BE2C (cell line): Measurements from ENCODE around the gene CYTH4.

Source experiments
- DNase-seq: peaks from one replicate; pipeline ENCODE4 v3.0.0-alpha.2; 2020
- H3K27me3 ChIP-seq: fragments of 250-450 bp; sonication (Bioruptor Pico); 2 replicates; pipeline ENCODE4 v1.5.1; 2020; ENCODE audit warnings: mild to moderate bottlenecking
- H3K36me3 ChIP-seq: fragments of 250-450 bp; sonication (Bioruptor Pico); 2 replicates; pipeline ENCODE4 v1.5.1; 2020; ENCODE audit warnings: mild to moderate bottlenecking
- H3K4me1 ChIP-seq: fragments of 250-450 bp; sonication (Bioruptor Pico); 2 replicates; pipeline ENCODE4 v1.5.1; 2020
- H3K4me3 ChIP-seq: 2 replicates; pipeline ENCODE4 v1.5.1; 2011; ENCODE audit warnings: low read depth, low read length
- H3K9me3 ChIP-seq: fragments of 250-450 bp; sonication (Bioruptor Pico); 2 replicates; pipeline ENCODE4 v1.5.1; 2020
- CTCF ChIP-seq: IDR thresholded peaks from 2 replicates; pipeline ENCODE4 v1.5.1; 2012; ENCODE audit warnings: mild to moderate bottlenecking, low read depth, low read length

CYTH4 gene

GRCh38 chr22:37306494-37306829, 24.2 kb downstream of the CYTH4 start:
- H3K4me1 ChIP-seq, result peaks cover 12% of the 10 kb centered on the region
- no peaks in the 10 kb centered on the region for H3K9me3 ChIP-seq
- TF ChIP-seq CTCF, result no peak
- no peak for DNase-seq
- H3K36me3 ChIP-seq, result no peaks in the 10 kb centered on the region
- no peak overlapping the region for H3K4me3 ChIP-seq
- no peaks in the 10 kb centered on the region for H3K27me3 ChIP-seq

GRCh38 chr22:37308385-37309200, 26.3 kb downstream of the CYTH4 start:
- H3K4me3 ChIP-seq, result no peak overlapping the region
- H3K27me3 ChIP-seq, result no peaks in the 10 kb centered on the region
- DNase-seq, result no peak
- H3K9me3 ChIP-seq, result no peaks in the 10 kb centered on the region
- H3K4me1 ChIP-seq, result peaks cover 12% of the 10 kb centered on the region
- no peak for TF ChIP-seq CTCF
- H3K36me3 ChIP-seq, result no peaks in the 10 kb centered on the region

GRCh38 chr22:37309211-37310074, 27.1 kb downstream of the CYTH4 start:
- H3K36me3 ChIP-seq, result no peaks in the 10 kb centered on the region
- no peak overlapping the region for H3K4me3 ChIP-seq
- DNase-seq, result no peak
- H3K27me3 ChIP-seq, result no peaks in the 10 kb centered on the region
- peaks cover 12% of the 10 kb centered on the region for H3K4me1 ChIP-seq
- TF ChIP-seq CTCF, result no peak
- H3K9me3 ChIP-seq, result no peaks in the 10 kb centered on the region

GRCh38 chr22:37310075-37310606, 27.8 kb downstream of the CYTH4 start:
- H3K36me3 ChIP-seq, result no peaks in the 10 kb centered on the region
- no peaks in the 10 kb centered on the region for H3K27me3 ChIP-seq
- H3K4me3 ChIP-seq, result no peak overlapping the region
- DNase-seq, result no peak
- H3K9me3 ChIP-seq, result no peaks in the 10 kb centered on the region
- no peak for TF ChIP-seq CTCF
- H3K4me1 ChIP-seq, result peaks cover 12% of the 10 kb centered on the region

- no peak for DNase-seq
- peaks cover 12% of the 10 kb centered on the region for H3K4me1 ChIP-seq
These were observed 28.7 kb downstream of the CYTH4 start for GRCh38 chr22:37310815-37311595.

More at GRCh38 chr22:37310815-37311595, 28.7 kb downstream of the CYTH4 start:
- no peak overlapping the region for H3K4me3 ChIP-seq
- no peaks in the 10 kb centered on the region for H3K36me3 ChIP-seq
- H3K27me3 ChIP-seq, result no peaks in the 10 kb centered on the region
- no peaks in the 10 kb centered on the region for H3K9me3 ChIP-seq
- no peak for TF ChIP-seq CTCF
